Activated CD8-positive, alpha-beta memory T cell treated with anti-CD3 and anti-CD28 coated beads, Interleukin-2, amount 50 U/mL, for 4 hours (primary cell): ENCODE results near the gene ARMC6.

Experiments
- DNase-seq: peaks from one replicate; pipeline ENCODE4 v3.0.0-alpha.2; 2020

Gene ARMC6

GRCh38 chr19:19056636-19057275 lies 23.4 kb downstream of the ARMC6 start:
- DNase-seq = no peak

DNA sequence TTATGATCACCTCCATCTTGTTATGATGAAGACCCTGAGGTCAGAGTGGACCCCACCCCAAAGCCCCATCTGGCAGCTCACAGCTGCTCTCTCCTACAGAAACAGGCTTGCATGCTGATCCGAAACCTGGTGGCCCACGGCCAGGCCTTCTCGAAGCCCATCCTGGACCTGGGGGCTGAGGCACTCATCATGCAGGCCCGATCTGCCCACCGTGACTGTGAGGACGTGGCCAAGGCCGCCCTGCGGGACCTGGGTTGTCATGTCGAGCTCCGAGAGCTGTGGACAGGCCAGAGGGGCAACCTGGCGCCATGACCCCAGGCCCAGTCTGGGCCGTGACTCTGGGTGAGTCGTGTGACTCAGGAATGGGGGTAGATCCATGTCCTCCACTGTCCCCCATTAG lies 23.9 kb downstream of the ARMC6 start:
- no peak for DNase-seq

DNA sequence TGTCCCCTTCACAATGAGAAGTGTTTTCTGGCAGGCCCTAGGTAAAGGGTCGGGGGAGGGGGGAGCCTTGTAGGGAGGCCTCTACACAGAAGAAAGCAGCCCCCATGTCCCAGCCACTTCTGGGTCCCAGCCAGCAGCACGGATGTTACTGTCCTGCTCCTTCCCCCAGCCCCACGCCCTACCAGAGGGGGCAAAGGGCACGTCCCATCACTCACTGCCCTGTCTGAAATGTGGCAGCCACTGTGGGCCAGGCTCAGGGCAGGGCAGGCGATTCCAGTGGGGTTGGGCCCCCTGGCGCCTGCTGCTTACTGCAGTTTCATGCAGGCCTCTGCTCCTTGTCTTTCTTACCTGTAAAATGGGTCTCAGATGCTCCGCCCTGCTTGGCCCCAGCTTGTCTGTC lies 24.3 kb downstream of the ARMC6 start:
- no peak for DNase-seq

DNA sequence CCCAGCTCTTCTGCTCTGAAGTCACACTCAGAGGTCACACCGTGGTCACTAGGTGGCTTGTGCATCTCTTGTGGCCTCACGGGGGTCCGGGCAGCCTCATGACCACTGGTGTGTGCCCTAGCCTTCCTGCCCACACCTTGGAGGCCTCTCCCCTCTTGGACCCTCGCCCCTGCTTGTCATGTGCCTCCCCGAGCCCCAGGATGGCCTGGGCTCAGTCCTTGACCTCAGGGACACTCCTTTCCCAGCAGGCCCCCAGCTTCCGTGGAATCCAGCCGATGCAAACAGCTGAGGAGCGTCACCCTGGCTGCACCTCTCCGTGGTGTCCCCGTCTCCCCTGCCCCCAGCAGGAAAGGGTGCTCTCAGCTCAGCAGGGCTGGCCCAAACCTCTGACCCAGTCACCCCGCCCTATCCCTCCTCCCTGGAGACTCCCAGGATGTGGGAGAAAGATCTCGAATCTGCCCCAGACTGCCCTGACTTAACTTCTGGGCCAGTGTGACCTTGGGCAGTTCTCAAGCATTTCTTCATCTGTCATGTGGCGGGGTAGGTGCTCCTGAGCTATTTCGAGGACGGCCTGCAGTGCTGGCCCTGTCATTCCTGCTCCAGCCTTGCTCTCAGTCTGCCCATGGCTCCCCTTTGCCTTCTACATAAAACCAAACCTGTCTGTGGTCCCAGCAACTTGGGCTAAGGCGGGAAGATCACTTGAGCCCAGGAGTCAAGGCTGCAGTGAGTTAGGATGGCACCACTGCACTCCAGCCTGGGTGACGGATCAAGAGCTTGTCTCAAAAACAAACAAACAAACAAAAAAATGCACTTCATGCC lies 25.8 kb downstream of the ARMC6 start:
- DNase-seq = no peak

- DNase-seq = no peak
Observed at GRCh38 chr19:19059837-19060611, 26.6 kb downstream of the ARMC6 start.

GRCh38 chr19:19061506-19061905 lies 28.1 kb downstream of the ARMC6 start:
- no peak for DNase-seq

DNA sequence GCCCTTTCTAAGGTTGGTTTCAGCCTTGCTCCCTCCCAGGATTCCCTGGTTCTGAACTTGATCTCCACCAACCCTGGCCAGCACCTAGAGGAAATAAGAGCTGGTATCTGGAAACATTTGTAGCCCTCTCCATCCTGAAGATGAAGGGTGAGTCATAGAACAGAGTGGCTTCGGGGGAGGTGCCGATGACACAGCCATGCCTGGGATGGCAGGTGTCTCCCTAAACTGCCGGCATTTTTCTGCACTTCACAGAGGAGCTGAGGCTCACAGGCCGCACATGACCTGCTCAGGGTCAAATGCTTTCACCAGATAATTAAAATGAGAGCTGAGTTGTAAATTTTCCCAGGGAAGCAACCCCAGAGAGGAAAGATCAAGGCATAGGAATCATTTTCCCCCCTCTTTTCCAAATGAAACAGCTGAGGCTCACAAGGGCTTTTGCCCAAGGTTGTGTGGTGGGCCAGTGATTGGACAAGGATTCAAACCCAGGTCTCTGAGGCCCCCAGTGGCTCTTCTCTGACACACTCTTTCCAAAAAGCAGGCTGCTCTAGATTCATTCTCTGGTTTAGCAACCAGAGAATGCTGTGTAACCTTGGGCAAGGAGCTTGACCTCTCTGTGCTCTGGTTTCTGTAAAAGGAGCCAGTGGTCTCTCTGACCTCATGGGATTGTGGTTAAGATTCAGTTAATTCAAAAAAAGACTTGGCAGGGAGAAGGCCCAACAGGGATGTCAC lies 29.2 kb downstream of the ARMC6 start:
- DNase-seq = no peak

DNA sequence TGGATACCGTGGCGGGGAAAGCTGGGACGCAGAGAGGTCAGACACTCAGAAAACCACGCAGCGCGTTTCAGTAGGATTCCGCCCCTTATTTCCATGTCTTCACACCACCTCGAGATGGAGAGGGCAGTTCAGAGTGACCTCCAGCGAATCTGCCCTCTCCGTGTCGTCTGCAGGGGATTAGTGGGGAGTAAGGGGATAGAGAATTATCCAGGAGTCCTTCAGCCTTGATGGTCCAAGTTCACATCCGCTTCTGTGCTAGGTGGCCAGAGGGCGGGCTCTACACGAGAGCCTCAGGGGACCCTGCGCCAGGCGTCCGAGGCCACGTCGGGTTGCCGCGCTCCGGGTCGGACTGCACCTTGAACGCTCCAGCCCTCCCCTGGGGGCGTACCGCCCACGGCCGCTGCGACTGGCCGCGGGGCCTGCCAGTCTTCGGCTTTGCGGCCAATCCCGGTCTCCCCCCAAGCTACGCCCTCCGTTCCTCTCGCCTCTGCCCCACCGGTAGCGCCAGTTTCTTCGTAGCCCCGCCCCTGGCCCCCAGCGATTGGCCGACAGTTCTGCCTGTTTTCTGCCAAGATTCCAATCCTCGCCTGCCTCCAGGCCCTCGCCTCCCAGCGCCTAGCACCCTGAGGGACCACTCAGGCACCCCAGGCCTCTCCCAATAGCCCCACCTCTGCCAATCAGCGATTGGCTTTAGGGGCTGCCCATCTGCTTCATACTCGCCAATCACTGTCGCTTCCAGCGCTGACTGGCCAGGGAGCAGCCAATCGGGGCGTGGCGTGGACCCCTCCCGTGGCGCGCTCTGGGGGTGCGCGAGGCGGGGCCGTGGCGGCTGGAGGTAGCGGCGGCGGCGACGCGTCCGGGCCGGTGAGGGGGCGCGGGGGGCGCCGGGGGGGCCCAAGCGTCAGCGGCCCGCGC lies 30.0 kb downstream of the ARMC6 start, which contains the start of gene SLC25A42:
SLC25A42 (plus strand) TSS at position 812 of the 915 bp plus-strand sequence. CDS start 32,131 bp downstream, outside the sequence.
- peak; percentile 98 for DNase-seq

- DNase-seq = no peak
Observed at GRCh38 chr19:19064098-19064722, 30.8 kb downstream of the ARMC6 start.

DNA sequence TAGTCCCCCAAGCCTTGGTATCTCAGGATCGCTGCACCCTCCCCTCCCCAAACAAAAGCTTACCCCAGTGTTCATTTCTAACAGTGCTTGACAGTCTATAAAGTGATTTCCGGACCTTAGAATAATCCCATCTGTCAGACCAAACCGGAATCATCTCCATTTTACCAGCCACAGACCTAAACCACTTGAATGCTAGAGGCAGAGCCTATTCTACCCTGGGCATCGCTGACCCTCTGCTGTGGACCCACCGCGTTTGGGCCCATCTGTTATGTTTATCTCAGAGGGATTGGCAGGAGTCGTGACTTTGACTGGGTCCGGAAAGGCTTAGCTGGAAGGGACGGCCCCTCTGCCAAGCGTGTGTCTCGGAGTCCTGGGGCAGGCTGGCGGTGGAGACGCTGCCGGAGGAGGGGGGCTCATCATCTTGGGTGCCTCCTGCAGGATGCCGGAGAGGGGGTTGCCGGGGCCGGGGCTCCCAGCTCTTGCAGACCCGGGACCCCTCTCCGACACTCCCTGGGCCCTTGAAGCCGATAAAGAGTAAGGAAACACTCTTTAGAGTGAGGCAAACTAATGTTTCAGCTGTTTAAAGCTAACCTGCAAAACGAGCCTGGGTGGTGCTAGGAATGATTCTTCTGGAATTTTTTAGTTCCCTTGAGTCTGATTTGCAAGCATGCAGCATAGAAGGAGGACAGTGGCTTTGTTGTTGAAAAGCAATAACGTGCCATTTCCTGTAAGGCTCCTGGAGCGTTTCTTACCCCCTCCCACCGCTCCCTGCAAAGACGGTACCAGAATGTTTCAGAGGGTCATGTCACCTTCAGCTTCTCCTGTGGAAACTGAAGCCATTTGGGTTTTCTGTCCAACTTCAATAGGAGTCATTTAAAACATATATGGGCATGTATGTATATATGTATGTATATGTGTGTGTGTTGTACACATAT lies 31.7 kb downstream of the ARMC6 start:
- no peak for DNase-seq

- DNase-seq = no peak
Observed at GRCh38 chr19:19067276-19068072, 34.1 kb downstream of the ARMC6 start.

GRCh38 chr19:19068659-19069654 lies 35.6 kb downstream of the ARMC6 start:
- DNase-seq = no peak

DNA sequence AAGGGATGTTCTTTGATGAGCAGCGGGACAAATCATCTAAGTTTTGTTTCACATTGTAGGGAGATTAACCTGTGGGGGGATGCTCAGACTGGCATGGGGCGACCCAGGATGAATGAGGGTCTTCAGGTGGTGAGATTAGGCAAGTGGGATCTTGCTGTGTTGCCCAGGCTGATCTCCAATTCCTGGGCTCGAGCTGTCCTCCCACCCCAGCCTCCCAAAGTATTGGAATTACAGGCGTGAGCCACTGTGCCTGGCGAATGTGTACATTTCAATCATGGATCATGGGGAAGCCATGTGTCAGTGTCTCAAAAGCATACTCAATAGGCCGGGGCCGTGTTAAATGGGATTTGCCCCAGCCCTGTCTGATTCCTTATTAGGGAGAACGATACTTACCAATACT lies 38.5 kb downstream of the ARMC6 start:
- DNase-seq = no peak

DNA sequence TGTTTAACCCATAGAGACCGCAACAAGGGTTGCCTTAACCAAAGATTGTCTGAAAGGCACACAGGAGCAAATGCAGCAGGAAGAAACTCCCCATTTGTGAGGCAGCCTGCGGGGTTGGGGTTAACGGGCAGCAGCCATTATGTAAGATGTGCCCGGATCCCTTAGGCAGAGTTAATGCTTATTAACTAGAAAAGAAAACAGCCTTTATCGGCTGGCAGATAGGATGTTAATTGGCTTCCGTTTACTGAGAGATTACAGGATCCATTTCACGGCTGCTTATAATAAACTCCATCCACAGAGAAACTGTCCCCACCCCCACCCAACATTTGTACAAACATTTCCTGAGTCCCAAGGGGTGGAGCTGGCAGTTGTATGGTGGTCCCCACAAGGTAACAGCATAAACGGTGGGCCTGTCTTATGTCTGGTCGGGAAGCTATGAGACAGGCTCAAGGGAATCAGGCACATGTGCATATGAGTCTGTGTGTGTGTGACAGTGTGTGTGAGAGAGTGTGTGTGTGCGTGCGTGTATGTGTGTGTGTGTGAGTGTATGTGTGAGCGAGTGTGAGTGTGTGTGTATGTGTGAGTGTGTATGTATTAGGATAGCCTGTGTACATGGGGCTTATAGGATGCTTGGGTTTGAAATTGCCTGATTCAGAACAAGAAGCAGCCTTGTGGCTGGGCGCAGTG lies 40.9 kb downstream of the ARMC6 start:
- no peak for DNase-seq

- no peak for DNase-seq
Observed at GRCh38 chr19:19075126-19075525, 41.7 kb downstream of the ARMC6 start.

- no peak for DNase-seq
Observed at GRCh38 chr19:19076476-19076875, 43.1 kb downstream of the ARMC6 start.

DNA sequence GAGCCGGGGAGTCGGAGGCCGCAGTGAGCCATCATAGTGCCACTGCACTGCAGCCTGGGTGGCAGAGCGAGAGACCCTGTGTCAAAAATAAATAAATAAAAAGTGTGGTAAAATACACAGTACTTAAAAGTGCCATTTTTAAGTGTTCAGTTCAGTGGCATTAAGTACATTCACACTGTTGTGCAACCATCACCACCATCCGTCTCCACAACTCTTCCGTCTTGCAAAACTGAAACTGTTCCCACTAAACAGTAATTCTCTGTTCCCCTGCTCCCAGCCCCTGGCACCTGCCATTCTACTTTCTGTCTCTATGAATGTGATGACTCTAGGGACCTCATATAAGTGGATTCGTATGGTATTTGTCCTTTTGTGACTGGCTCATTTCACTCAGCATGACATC lies 43.7 kb downstream of the ARMC6 start:
- DNase-seq = no peak
